T-helper 17 cell (primary cell): ENCODE data around the gene C13orf42. TPM values are rescaled to one million over a fixed set of nuclear protein-coding genes. Genes with fewer than 3 reads are reported as not detected.
"Not testable (repeated sequence)": the region's sequence is repeated elsewhere in the genome, so short reads cannot be mapped to it uniquely, and the experiment has no call there.

Experiments
- ATAC-seq: fragments of 150-1000 bp; cut with Tn5 transposase; 2 replicates; pipeline ENCODE4 v1.10.0; 2021; ENCODE audit warnings: mild to moderate bottlenecking, moderate library complexity
- DNase-seq, 3 donors: peaks; one replicate each; pipeline versions ENCODE4 v3.0.0 to v3.0.0-alpha.2; 2020 to 2021
- H3K9me3 ChIP-seq: one replicate; pipeline ENCODE4 v1.7.0; 2013; ENCODE audit warnings: low read length, mild to moderate bottlenecking; ENCODE audit not compliant: control insufficient read depth, poor library complexity, severe bottlenecking
- H3K27ac Mint-ChIP-seq: one replicate; pipeline ENCODE4 v1.8.0; 2022; ENCODE audit warnings: mild to moderate bottlenecking, moderate library complexity, mixed read lengths
- H3K27me3 Mint-ChIP-seq: one replicate; pipeline ENCODE4 v1.8.0; 2022; ENCODE audit warnings: mixed read lengths
- H3K36me3 Mint-ChIP-seq: one replicate; pipeline ENCODE4 v1.8.0; 2022; ENCODE audit warnings: low read depth, mixed read lengths
- H3K4me1 Mint-ChIP-seq: one replicate; pipeline ENCODE4 v1.8.0; 2022; ENCODE audit warnings: mild to moderate bottlenecking, mixed read lengths
- H3K4me3 Mint-ChIP-seq: one replicate; pipeline ENCODE4 v1.8.0; 2022; ENCODE audit warnings: mild to moderate bottlenecking, moderate library complexity, mixed read lengths
- total RNA-seq, 4 donors: library from RNA in 2 of 4; stranded (reverse) in 2 of 4; gene quantifications; one replicate each; pipeline ENCODE4 v1.2.3 and lab custom pipeline; 2022 to 2026

C13orf42 gene
- total RNA-seq, 2 donors from 2014 or later = not detected

- Mint-ChIP-seq H3K4me1 (peaks cover 3% of the 10 kb centered on the region), H3K36me3 (no peaks in the 10 kb centered on the region), H3K27ac (no peak overlapping the region), H3K27me3 (peaks cover 53% of the 10 kb centered on the region), H3K4me3 (no peak overlapping the region)
- H3K9me3 ChIP-seq = peaks cover 2% of the 10 kb centered on the region
- no peak for ATAC-seq
- DNase-seq = no peak
These were observed 35.6 kb upstream of the C13orf42 start for GRCh38 chr13:51146667-51147066.

- Mint-ChIP-seq H3K27me3 (peaks cover 50% of the 10 kb centered on the region), H3K4me1 (peaks cover 3% of the 10 kb centered on the region), H3K36me3 (no peaks in the 10 kb centered on the region), H3K27ac (no peak overlapping the region), H3K4me3 (no peak overlapping the region)
- DNase-seq (no peak), ATAC-seq (no peak)
- peaks cover 3% of the 10 kb centered on the region for H3K9me3 ChIP-seq
These were observed 26.2 kb upstream of the C13orf42 start for GRCh38 chr13:51137250-51137649.

GRCh38 chr13:51136276-51136980 lies 25.4 kb upstream of the C13orf42 start:
- Mint-ChIP-seq H3K4me1 (peaks cover 3% of the 10 kb centered on the region), H3K4me3 (no peak overlapping the region), H3K27ac (no peak overlapping the region), H3K27me3 (peaks cover 50% of the 10 kb centered on the region), H3K36me3 (no peaks in the 10 kb centered on the region)
- ATAC-seq (no peak), DNase-seq (no peak)
- peaks cover 3% of the 10 kb centered on the region for H3K9me3 ChIP-seq

GRCh38 chr13:51134763-51135365 lies 23.8 kb upstream of the C13orf42 start:
- Mint-ChIP-seq H3K27ac (no peak overlapping the region), H3K36me3 (no peaks in the 10 kb centered on the region), H3K4me1 (no peaks in the 10 kb centered on the region), H3K4me3 (no peak overlapping the region), H3K27me3 (peaks cover 44% of the 10 kb centered on the region)
- ATAC-seq (no peak), DNase-seq (no peak)
- H3K9me3 ChIP-seq = peaks cover 3% of the 10 kb centered on the region

- Mint-ChIP-seq H3K27me3 (peaks cover 8% of the 10 kb centered on the region), H3K4me1 (peaks cover 3% of the 10 kb centered on the region), H3K36me3 (no peaks in the 10 kb centered on the region), H3K27ac (no peak overlapping the region), H3K4me3 (no peak overlapping the region)
- DNase-seq (no peak), ATAC-seq (no peak)
- peaks cover 3% of the 10 kb centered on the region for H3K9me3 ChIP-seq
These were observed 19.3 kb upstream of the C13orf42 start for GRCh38 chr13:51130348-51130747.

DNA sequence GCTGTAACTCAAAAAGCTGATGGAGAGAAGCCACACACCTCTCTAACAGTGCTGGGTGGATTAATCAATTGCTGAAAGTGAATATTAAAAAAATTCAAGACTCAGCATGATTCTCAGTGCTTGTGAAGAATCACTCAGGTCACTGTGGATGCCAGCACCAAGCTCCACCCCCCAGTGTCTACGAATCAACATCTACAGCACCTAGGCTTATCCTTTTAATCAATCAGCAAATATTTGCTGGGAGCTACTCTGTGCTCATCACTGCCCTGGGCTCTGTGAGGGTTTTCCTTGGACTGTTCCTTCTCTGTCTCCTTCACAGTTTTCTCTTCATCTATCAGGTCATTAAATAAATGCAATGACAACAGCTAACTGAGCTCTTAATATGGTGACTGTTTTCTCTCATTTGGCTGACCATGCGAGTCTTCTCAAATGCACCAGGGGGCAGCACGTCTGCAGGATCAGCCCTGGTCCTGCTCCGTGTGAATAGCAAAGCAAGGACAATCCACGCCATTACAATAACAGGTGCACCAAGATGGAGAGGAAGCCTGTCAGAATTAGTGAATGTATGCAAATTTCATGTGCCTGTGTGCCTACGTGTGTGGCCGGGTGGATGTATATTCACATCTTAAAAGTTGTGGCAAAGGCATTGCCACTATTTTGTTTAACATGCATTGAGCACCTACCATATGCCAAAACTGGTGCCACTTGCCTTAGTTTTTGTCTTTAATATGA lies 14.6 kb upstream of the C13orf42 start:
- H3K4me3 Mint-ChIP-seq = no peak overlapping the region
- H3K27me3 Mint-ChIP-seq = peaks cover 20% of the 10 kb centered on the region

DNA sequence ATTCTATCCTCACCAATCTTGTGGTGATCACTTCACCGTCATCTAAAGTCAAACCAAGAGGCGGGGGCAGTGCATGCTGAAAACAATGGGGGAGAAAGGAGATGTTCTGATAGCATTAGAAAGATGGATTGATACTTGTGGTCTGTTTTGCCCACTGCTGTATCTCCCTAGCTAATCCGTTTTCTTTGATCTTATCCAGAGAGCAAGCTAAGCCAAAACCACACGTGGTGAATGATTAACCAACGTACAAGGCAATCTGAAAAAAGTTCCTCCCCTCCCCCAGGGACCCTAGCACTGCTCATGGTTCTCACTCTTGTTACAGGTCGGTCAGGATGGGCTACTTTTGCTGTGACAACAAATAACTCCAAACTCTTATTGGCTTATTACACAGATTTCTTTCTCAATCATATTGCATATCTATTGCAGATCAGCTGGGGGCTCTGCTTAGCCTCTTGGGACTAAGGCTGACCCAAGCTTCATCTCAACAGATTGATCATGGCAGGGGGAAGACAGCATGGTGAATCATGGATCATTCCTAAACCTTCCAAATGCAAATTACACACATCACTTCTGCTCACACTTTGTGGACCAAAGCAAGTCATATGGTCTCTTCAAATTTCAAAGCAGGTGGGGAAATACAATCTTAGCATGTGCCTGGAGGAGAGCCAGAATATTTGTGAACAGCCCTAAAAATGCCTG lies 11.9 kb upstream of the C13orf42 start:
- Mint-ChIP-seq H3K36me3 (no peaks in the 10 kb centered on the region), H3K27ac (peak overlapping the region; percentile 8), H3K27me3 (peaks cover 33% of the 10 kb centered on the region), H3K4me1 (peaks cover 10% of the 10 kb centered on the region), H3K4me3 (no peak overlapping the region)
- no peaks in the 10 kb centered on the region for H3K9me3 ChIP-seq
- peak; percentile 46 for ATAC-seq
- DNase-seq = no peak

More for the DNA sequence above, 14.6 kb upstream of the C13orf42 start:
- ATAC-seq = peak; percentile 83
- no peaks in the 10 kb centered on the region for H3K9me3 ChIP-seq
- H3K27ac Mint-ChIP-seq = no peak overlapping the region
- DNase-seq = peak in 1 of 3 donors; percentile 20
- no peaks in the 10 kb centered on the region for H3K36me3 Mint-ChIP-seq
- peaks cover 10% of the 10 kb centered on the region for H3K4me1 Mint-ChIP-seq

- DNase-seq = not testable (repeated sequence)
- H3K27me3 Mint-ChIP-seq = peaks cover 39% of the 10 kb centered on the region
These were observed 9.8 kb upstream of the C13orf42 start for GRCh38 chr13:51120873-51121272.

DNA sequence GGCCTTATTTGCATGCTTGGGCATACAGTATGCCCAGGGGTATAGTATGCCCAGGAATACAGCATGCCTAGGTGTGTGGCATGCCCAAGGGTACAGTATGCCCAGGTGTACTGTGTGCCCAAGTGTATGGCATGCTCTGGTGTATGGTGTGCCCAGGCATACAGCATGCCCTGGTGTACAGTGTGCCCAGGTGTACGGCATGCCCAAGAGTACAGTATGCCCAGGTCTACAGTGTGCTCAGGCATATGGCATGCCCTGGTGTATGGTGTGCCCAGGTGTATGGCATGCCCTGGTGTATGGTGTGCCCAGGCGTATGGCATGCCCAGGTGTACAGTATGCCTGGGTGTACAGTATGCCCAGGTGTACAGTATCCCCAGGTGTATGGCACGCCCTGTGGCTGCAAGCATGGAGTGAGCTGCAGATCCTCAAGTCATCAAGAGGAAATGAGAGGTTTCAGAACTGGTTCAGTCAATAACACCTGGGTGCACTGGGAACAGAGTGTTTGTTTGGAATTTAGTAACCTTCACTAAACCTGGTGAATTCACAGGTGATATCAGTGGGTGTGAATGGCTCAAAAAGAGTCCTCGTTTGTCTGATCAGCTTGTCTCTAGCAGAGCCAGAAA lies 7.8 kb upstream of the C13orf42 start:
- no peak for DNase-seq
- H3K4me3 Mint-ChIP-seq = no peak overlapping the region
- ATAC-seq = no peak
- peaks cover 2% of the 10 kb centered on the region for H3K9me3 ChIP-seq
- H3K27ac Mint-ChIP-seq = no peak overlapping the region
- H3K4me1 Mint-ChIP-seq = peaks cover 7% of the 10 kb centered on the region
- peaks cover 52% of the 10 kb centered on the region for H3K27me3 Mint-ChIP-seq
- peaks cover 2% of the 10 kb centered on the region for H3K36me3 Mint-ChIP-seq

More at GRCh38 chr13:51120873-51121272, 9.8 kb upstream of the C13orf42 start:
- H3K4me3 Mint-ChIP-seq, H3K9me3 ChIP-seq, ATAC-seq, H3K4me1 Mint-ChIP-seq, H3K27ac Mint-ChIP-seq, H3K36me3 Mint-ChIP-seq: not testable (repeated sequence)

- Mint-ChIP-seq H3K36me3 (peaks cover 2% of the 10 kb centered on the region), H3K27me3 (peaks cover 39% of the 10 kb centered on the region), H3K4me3 (no peak overlapping the region), H3K27ac (no peak overlapping the region), H3K4me1 (no peaks in the 10 kb centered on the region)
- ATAC-seq = no peak
- DNase-seq = no peak
- H3K9me3 ChIP-seq = peaks cover 2% of the 10 kb centered on the region
These were observed 2.9 kb upstream of the C13orf42 start for GRCh38 chr13:51113969-51114368.

- peaks cover 37% of the 10 kb centered on the region for H3K27me3 Mint-ChIP-seq
- H3K27ac Mint-ChIP-seq = no peak overlapping the region
- H3K9me3 ChIP-seq = peaks cover 2% of the 10 kb centered on the region
- ATAC-seq (no peak), DNase-seq (no peak)
- no peaks in the 10 kb centered on the region for H3K4me1 Mint-ChIP-seq
- no peak overlapping the region for H3K4me3 Mint-ChIP-seq
- peaks cover 2% of the 10 kb centered on the region for H3K36me3 Mint-ChIP-seq
These were observed 2.3 kb upstream of the C13orf42 start for GRCh38 chr13:51113186-51113881.

DNA sequence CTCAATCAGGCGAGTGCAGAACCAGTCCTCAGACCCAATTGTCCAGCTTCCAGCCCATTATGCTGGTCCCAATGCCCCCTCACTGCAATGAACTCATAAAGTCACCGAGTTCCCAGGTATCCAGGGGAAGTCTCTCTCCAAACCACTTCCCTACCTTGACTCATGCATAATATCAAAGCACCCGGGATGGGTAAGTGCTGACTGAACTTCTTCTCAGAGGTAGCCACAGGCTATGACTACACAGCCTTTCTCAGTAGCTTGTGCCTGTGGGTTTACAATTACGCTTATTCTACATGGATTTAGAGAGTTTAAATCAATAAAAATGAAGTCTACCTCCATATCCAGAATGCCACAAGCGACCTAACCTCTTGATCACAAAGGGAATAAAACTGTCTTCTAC lies 1.7 kb upstream of the C13orf42 start:
- H3K27ac Mint-ChIP-seq = no peak overlapping the region
- peaks cover 37% of the 10 kb centered on the region for H3K27me3 Mint-ChIP-seq
- ATAC-seq (no peak), DNase-seq (no peak)
- H3K4me1 Mint-ChIP-seq = no peaks in the 10 kb centered on the region
- H3K4me3 Mint-ChIP-seq = no peak overlapping the region
- peaks cover 2% of the 10 kb centered on the region for H3K36me3 Mint-ChIP-seq
- peaks cover under 1% of the 10 kb centered on the region for H3K9me3 ChIP-seq
